Stimulated activated CD4-positive, alpha-beta T cell treated with anti-CD3 and anti-CD28 coated beads, Interleukin-1b, Interleukin-23, amount 100 ng/mL, for 1 hour (primary cell): Measurements from ENCODE around the gene ZNF571.

Experiments used
- DNase-seq, 2 donors: peaks; one replicate each; pipeline ENCODE4 v3.0.0-alpha.2; 2020; ENCODE audit warnings: low read depth in 2 of 2

The ZNF571 gene

GRCh38 chr19:37594304-37594981 is at the start of gene ZNF571, which contains the start of gene ZNF540:
Gene ZNF571, minus strand, starts transcription at chr19:37594792. Its CDS starts 8,116 bp downstream, at chr19:37586676.
Gene ZNF540, plus strand, starts transcription at chr19:37594876. Its CDS starts 3,572 bp downstream, at chr19:37598448.
- DNase-seq, result peak; percentile 76 to 81

DNA sequence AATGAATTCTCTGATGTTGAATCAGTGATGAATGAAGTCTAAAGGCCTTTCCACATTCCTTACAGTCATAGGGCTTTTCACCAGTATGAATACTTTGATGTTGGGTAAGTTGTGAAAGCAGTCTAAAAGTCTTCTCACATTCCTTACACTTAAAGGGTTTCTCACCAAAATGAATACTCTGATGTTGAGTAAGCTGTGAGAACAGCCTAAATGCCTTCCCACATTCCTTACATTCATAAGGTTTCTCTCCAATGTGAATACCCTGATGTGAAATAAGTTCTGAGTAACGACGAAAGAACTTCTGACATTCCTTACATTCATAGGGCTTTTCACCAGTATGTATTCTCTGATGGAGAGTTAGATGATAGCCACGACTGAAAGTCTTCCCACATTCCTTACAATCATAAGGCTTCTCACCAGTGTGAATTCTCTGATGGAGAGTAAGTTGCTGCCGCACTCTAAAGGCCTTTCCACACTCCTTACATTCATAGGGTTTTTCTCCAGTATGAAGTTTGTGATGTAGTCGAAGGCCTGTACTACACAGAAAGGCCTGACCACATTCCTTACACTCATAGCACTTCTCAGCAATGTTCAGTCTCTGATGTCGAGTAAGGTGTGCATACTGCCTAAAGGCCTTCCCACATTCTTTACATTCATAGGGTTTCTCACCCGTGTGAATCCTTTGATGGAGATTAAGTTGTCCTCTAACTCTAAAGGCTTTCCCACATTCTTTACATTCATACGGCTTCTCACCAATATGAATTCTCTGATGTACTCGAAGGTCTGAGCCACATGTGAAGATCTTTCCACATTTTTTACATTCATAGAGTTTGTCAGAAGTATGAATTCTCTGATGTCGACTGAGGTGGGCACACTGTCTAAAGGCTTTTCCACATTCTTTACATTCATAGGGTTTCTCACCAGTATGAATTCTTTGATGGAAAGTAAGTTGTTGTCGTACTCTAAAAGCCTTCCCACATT is 40.8 kb upstream of the ZNF571 start:
- no peak for DNase-seq

DNA sequence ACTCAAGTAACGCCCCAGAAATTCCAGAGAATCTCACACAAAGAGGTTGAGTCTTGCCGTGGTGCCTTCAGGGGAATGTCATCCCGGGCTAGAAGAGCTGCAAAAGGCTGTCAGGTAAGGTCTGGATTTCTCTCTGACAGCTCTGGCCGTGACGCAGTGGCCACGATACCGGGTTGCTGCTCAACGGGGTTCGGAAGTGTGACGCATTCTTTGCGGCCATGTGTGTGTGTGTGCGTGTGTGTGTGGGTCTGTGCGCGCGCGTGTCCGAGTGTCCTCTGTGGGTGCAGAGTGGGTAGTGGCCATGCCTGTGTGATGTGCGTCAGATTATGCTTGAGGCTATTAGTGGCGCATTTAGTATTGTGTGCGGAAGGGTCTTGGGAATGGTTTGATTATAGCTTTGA is 390 bp upstream of the ZNF571 start:
- DNase-seq, result no peak

GRCh38 chr19:37593996-37594303 is 642 bp downstream of the ZNF571 start:
- no peak for DNase-seq

DNA sequence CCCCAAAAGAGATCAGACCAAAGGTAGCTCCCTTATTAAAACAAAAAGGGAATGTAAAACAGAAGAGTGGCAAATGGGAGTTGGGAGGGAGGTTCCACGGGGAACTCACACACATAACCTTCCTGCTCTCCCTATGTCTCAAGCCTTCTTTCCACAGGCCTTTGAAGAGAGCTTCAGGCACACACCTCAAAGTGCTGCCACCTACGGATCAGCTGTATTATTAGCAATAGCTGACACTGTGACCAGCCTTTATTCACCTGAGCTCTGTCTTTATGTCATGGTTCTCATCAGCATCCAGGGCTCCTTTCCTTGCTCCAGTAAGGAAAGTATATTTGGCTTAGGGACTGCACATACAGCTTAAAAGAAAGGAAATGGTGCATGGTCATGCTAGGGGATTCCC is 11.3 kb downstream of the ZNF571 start:
- DNase-seq, result no peak

- no peak for DNase-seq
Measured at GRCh38 chr19:37572203-37572602, 22.4 kb downstream of the ZNF571 start.

- DNase-seq, result no peak
Measured at GRCh38 chr19:37565370-37565669, 29.3 kb downstream of the ZNF571 start.

- no peak for DNase-seq
Measured at GRCh38 chr19:37564624-37565369, 29.8 kb downstream of the ZNF571 start.

DNA sequence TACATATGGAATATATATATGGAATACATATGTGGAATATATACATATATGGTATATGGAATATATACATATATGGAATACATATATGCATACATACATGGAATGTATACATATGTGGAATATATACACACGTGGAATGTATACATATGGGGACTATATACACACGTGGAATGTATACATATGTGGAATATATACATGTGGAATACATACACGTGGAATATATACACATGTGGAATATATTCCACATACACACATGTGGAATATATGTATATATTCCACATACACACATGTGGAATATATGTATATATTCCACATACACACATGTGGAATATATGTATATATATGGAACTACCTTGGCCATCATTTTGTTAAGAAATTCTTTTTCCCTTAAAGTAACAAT is 31.1 kb downstream of the ZNF571 start:
- no peak for DNase-seq

GRCh38 chr19:37551129-37551993 is 43.2 kb downstream of the ZNF571 start:
- peak in 1 of 2 donors; percentile 4 for DNase-seq

DNA sequence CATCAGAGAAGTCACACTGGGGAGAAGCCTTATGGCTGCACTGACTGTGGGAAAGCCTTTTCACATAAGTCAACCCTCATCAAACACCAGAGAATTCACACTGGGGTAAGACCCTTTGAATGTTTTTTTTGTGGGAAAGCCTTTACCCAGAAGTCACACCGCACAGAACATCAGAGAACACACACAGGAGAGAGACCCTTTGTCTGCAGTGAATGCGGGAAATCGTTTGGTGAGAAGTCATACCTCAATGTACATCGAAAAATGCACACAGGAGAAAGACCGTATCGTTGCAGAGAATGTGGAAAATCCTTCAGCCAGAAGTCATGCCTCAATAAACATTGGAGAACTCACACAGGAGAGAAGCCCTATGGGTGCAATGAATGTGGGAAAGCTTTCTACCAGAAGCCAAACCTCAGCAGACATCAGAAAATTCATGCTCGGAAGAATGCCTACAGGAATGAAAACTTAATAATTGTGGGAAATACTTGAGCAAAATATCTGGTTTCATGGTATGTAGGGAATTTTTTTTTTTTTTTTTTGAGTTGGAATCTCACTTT is 57.1 kb downstream of the ZNF571 start:
- no peak for DNase-seq

GRCh38 chr19:37519890-37520289 is 74.7 kb downstream of the ZNF571 start:
- DNase-seq, result no peak
